B cell (primary cell): ENCODE measurements around the gene KATNBL1. TPM values are rescaled to one million over a fixed set of nuclear protein-coding genes. Genes with fewer than 3 reads are reported as not detected.

Experiments used
- ATAC-seq: fragments of 200-7000 bp; cut with Tn5 transposase; one replicate; pipeline ENCODE4 v1.10.0; 2021; ENCODE audit warnings: low read depth, mild to moderate bottlenecking, moderate number of reproducible peaks, moderate library complexity
- CTCF ChIA-PET: fragments of 350-600 bp; sonication (Branson Sonifier 250); formaldehyde crosslinking; loops from one replicate; lab custom pipeline; 2021; ENCODE audit warnings: antibody characterized with exemption, inconsistent platforms; lab: Charles Lee
- POLR2A ChIA-PET: fragments of 350-600 bp; sonication (Branson Sonifier 250); formaldehyde crosslinking; loops from one replicate; lab custom pipeline; 2021; ENCODE audit warnings: antibody characterized with exemption; lab: Charles Lee
- DNase-seq: peaks from one replicate; pipeline ENCODE4 v3.0.0; 2013
- H2AFZ ChIP-seq: 2 replicates; pipeline ENCODE4 v1.6.1; 2012; ENCODE audit warnings: mild to moderate bottlenecking, low read depth, low read length; ENCODE audit not compliant: insufficient read depth, poor library complexity, severe bottlenecking
- H3K27ac ChIP-seq, 2 donors: 1 replicate in 1 of 2; 2 replicates in 1 of 2; pipeline ENCODE4 v1.5.1; 2012 to 2013; ENCODE audit warnings: low read length in 2 of 2, mild to moderate bottlenecking in 2 of 2, moderate library complexity in 1 of 2
- H3K27me3 ChIP-seq, 4 experiments: fragments of 200-600 bp in 1 of 4; sonication (generic) in 1 of 4; replicated peaks in 1 of 4; 1 replicate in 2 of 4; 2 replicates in 2 of 4; pipeline versions ENCODE4 v1.6.1 to v1.7.0; 2013 to 2016; ENCODE audit warnings: low read length in 3 of 4, mild to moderate bottlenecking in 2 of 4, mixed read lengths in 1 of 4, moderate library complexity in 1 of 4; ENCODE audit not compliant: insufficient read depth in 4 of 4, control insufficient read depth in 3 of 4; ENCODE audit errors: control extremely low read depth in 1 of 4
- H3K36me3 ChIP-seq, 2 experiments: replicated peaks in 1 of 2; 1 replicate in 1 of 2; 2 replicates in 1 of 2; pipeline versions ENCODE4 v1.6.1 to v1.7.1; 2013; ENCODE audit warnings: low read length in 1 of 2; ENCODE audit not compliant: insufficient read depth in 2 of 2, control insufficient read depth in 1 of 2; ENCODE audit errors: control extremely low read depth in 1 of 2, extremely low read depth in 1 of 2
- H3K4me1 ChIP-seq, 2 donors: fragments of 200-600 bp in 1 of 2; sonication (generic) in 1 of 2; 1 replicate in 1 of 2; 2 replicates in 1 of 2; pipeline versions ENCODE4 v1.5.1 to v1.6.1; 2013 to 2017; ENCODE audit warnings: low read length in 2 of 2; ENCODE audit not compliant: control insufficient read depth in 2 of 2, insufficient read depth in 2 of 2
- H3K4me2 ChIP-seq: replicated peaks from 2 replicates; pipeline ENCODE3; 2012; ENCODE audit warnings: mild to moderate bottlenecking, low read depth, low read length; ENCODE audit not compliant: poor library complexity, severe bottlenecking
- H3K4me3 ChIP-seq, 5 experiments: fragments of 200-600 bp in 1 of 5; sonication (generic) in 1 of 5; 1 replicate in 3 of 5; 2 replicates in 2 of 5; pipeline versions ENCODE4 v1.5.1 to v1.7.0; 2011 to 2016; ENCODE audit warnings: low read length in 4 of 5, mild to moderate bottlenecking in 4 of 5, low read depth in 2 of 5, control low read depth in 1 of 5, moderate library complexity in 1 of 5; ENCODE audit not compliant: insufficient read depth in 1 of 5; ENCODE audit errors: control extremely low read depth in 1 of 5, extremely low read depth in 1 of 5
- H3K79me2 ChIP-seq: fragments of 200-600 bp; sonication (generic); one replicate; pipeline ENCODE4 v1.6.0; 2016; ENCODE audit warnings: low read length; ENCODE audit not compliant: control insufficient read depth, insufficient read depth
- H3K9ac ChIP-seq: fragments of 200-600 bp; sonication (generic); 2 replicates; pipeline ENCODE4 v1.6.1; 2017; ENCODE audit warnings: mild to moderate bottlenecking, low read length, moderate library complexity
- H3K9me3 ChIP-seq, 3 donors: one replicate each; pipeline versions ENCODE4 v1.6.1 to v1.7.1; 2013; ENCODE audit warnings: low read length in 2 of 3; ENCODE audit not compliant: control insufficient read depth in 2 of 3, insufficient read depth in 1 of 3; ENCODE audit errors: control extremely low read depth in 1 of 3
- H4K20me1 ChIP-seq: 2 replicates; pipeline ENCODE4 v1.6.0; 2012; ENCODE audit warnings: mild to moderate bottlenecking, low read length; ENCODE audit not compliant: insufficient read depth, control insufficient read depth, poor library complexity, severe bottlenecking
- H3K27ac Mint-ChIP-seq: one replicate; pipeline ENCODE4 v1.8.0; 2021; ENCODE audit warnings: mixed read lengths
- H3K27me3 Mint-ChIP-seq: one replicate; pipeline ENCODE4 v1.8.0; 2021; ENCODE audit warnings: mixed read lengths
- H3K4me1 Mint-ChIP-seq: one replicate; pipeline ENCODE4 v1.8.0; 2021; ENCODE audit warnings: mixed read lengths
- H3K4me3 Mint-ChIP-seq: one replicate; pipeline ENCODE4 v1.8.0; 2021; ENCODE audit warnings: mixed read lengths
- H3K9me3 Mint-ChIP-seq: one replicate; pipeline ENCODE4 v1.8.0; 2022; ENCODE audit warnings: mixed read lengths; ENCODE audit not compliant: insufficient read depth
- CTCF ChIP-seq: fragments of 200-600 bp; IDR thresholded peaks from one replicate; pipeline ENCODE4 v1.8.0; 2022; ENCODE audit warnings: antibody characterized with exemption, mild to moderate bottlenecking
- EZH2 ChIP-seq: IDR thresholded peaks from 2 replicates; pipeline ENCODE4 v1.6.1; 2012; ENCODE audit warnings: borderline replicate concordance, low read depth, mild to moderate bottlenecking, moderate library complexity, low read length; ENCODE audit not compliant: insufficient read depth, poor library complexity, severe bottlenecking
- WGBS: methylation state at CpG from one replicate; pipeline ENCODE4 v1.1.5; 2013; ENCODE audit warnings: missing lambda C conversion rate; ENCODE audit not compliant: insufficient coverage; 5-methylcytosine and 5-hydroxymethylcytosine counted together
- intact Hi-C: fragments of 100-400 bp; cut with micrococcal nuclease; formaldehyde crosslinking; loops from one replicate; pipeline ENCODE4 v1.10.0; 2022
- polyA plus RNA-seq: library from polyadenylated mRNA; depleted of rRNA; stranded (reverse); fragments of >200 nt; gene quantifications from 2 replicates; pipeline ENCODE4 v1.2.3, GENCODE V29; 2012
- total RNA-seq, 2 donors: library from RNA; stranded (reverse); fragments of 120-200 nt in 1 of 2; gene quantifications; 1 replicate in 1 of 2; 2 replicates in 1 of 2; pipeline versions ENCODE4 v1.2.3 to v1.2.4, GENCODE V29; 2013 to 2022

KATNBL1 gene
- total and polyA plus RNA-seq, 2 donors (not counting 1 experiment from before 2014, with no cell fraction given) = 22.1 to 54.8 TPM

GRCh38 chr15:34154725-34155204 lies 55.1 kb downstream of the KATNBL1 start:
- no peaks in the 10 kb centered on the region for H4K20me1 ChIP-seq
- no peaks in the 10 kb centered on the region for H3K27me3 ChIP-seq
- POLR2A ChIA-PET = no interaction called here
- Mint-ChIP-seq H3K4me3 (no peak overlapping the region), H3K9me3 (peaks cover 14% of the 10 kb centered on the region), H3K4me1 (peaks cover 18% of the 10 kb centered on the region), H3K27ac (peak overlapping the region; percentile 59), H3K27me3 (no peaks in the 10 kb centered on the region)
- peak; percentile 28 for ATAC-seq
- no peak overlapping the region for H2AFZ ChIP-seq
- no peak for TF ChIP-seq CTCF
- TF ChIP-seq EZH2 = no peak
- DNase-seq = peak; percentile 6
- H3K36me3 ChIP-seq = peaks cover 18% of the 10 kb centered on the region in 2 experiments
- 93% methylated on average over 6 of the region's 7 CpGs for WGBS
- no peak overlapping the region for H3K4me2 ChIP-seq
- peaks cover 12 to 18% (median 13%) of the 10 kb centered on the region in 3 donors for H3K9me3 ChIP-seq
- no peak overlapping the region for H3K4me3 ChIP-seq
- H3K9ac ChIP-seq = no peak overlapping the region
- CTCF ChIA-PET = no interaction called here
- peak overlapping the region; percentile 5 to 61 for H3K27ac ChIP-seq
- H3K79me2 ChIP-seq = no peaks in the 10 kb centered on the region
- H3K4me1 ChIP-seq = peaks cover 0 to 5% of the 10 kb centered on the region in 2 donors
- intact Hi-C loops = no loop called here

DNA sequence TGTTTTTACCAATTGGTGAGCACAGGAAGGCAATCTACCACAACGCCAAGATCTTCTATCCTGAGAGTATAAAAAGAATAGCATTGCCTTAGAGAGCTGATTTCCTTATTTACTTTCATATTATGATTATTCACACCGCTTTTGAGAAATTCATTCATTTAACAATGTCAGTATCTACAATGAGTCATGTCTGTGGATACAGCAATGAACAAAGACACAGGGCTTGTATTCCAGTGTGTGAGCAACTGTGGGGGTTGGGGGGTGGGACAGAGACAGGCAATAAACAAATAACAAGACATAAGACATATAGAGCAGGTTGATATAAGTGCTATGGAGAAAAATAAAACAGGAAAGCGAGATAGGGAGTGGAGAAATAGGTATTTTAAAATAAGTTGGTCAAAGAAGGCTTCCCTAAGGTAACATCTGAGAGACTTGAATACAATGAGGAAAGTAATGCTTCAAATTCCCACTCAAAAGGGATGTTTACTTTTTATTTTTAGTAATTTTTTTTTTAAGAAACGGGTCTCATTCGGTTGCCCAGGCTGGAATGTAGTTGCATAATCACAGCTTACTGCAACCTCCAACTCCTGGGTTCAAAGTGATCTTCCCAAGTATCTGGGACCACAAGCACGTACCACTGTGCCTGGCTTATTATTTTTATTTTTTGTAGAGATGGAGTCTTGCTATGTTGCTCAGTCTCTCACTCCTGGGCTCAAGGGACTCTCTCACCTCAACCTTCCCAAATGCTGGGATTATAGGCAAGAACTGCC lies 62.3 kb downstream of the KATNBL1 start:
- CTCF ChIA-PET = no interaction called here
- POLR2A ChIA-PET = no interaction called here
- H3K4me3 Mint-ChIP-seq = no peak overlapping the region

More for the DNA sequence above, 62.3 kb downstream of the KATNBL1 start:
- no peak for DNase-seq
- H3K9ac ChIP-seq = no peak overlapping the region
- no peak overlapping the region for H3K4me3 ChIP-seq
- Mint-ChIP-seq H3K27me3 (no peaks in the 10 kb centered on the region), H3K4me1 (peaks cover 3% of the 10 kb centered on the region), H3K27ac (no peak overlapping the region), H3K9me3 (no peaks in the 10 kb centered on the region)
- no peaks in the 10 kb centered on the region for H4K20me1 ChIP-seq
- WGBS = 100% methylated on average over 1 of the region's 6 CpGs
- H2AFZ ChIP-seq = no peak overlapping the region
- H3K79me2 ChIP-seq = no peaks in the 10 kb centered on the region
- ATAC-seq = no peak
- no peak overlapping the region for H3K4me2 ChIP-seq
- H3K9me3 ChIP-seq = no peaks in the 10 kb centered on the region
- H3K36me3 ChIP-seq = peaks cover 11 to 27% of the 10 kb centered on the region in 2 experiments
- TF ChIP-seq CTCF (no peak), EZH2 (no peak)
- intact Hi-C loops = no loop called here
- no peak overlapping the region for H3K27ac ChIP-seq
- H3K27me3 ChIP-seq = no peaks in the 10 kb centered on the region
- H3K4me1 ChIP-seq = no peaks in the 10 kb centered on the region
